HG03520 (cell line): ENCODE results near the gene CD72.
"Not testable (repeated sequence)": the region's sequence is repeated elsewhere in the genome, so short reads cannot be mapped to it uniquely, and the experiment has no call there.

Experiments
- ATAC-seq: cut with Tn5 transposase; IDR thresholded peaks from one replicate; pipeline ENCODE4 v1.9.1; 2021; ENCODE audit warnings: mild to moderate bottlenecking, moderate library complexity; ENCODE audit not compliant: unreplicated experiment

Gene CD72

DNA sequence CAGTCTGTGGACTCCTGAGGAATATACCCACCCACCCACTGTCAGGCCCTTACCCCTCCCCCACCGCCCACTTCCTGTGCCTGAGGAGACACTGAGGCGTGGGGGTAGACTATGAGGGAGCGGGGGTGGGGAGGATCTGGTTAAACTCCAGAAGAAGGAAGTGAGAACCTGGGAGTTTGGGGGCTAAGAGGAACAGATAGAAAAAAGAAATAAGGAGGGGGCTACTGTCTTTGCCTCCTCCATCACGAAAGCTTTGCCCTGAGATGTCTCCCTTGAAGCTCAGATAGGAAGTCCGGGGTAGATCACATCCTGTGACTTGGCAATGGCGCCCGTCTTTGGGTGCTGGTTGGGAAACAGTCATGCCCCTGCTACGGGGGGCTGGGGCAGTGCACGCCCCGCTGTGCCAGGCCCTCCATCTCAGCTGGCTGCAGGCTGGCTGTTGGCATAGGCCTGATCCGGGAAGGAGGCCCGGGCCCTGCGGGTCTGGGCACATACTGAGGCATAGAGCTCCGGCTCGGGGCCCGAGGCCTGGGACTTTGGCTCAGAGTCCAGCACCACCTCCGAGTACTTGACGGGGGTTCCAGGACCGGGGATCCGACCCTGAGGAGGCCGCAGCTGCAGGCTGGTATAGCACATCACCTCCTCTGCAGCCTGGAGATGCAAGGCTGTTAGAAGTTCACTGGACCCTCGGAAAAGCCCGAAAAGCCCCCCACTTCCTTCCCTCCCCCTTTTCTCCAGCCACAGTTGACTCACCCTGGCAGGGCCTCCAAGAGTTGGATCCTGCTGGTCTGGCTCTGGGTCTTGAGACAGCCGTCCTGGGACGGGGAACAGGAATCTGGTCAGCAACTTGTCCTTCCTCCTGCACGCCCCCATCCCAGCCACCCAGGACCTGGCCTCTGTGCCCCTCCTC is 31.5 kb upstream of the CD72 start:
- ATAC-seq = no peak

DNA sequence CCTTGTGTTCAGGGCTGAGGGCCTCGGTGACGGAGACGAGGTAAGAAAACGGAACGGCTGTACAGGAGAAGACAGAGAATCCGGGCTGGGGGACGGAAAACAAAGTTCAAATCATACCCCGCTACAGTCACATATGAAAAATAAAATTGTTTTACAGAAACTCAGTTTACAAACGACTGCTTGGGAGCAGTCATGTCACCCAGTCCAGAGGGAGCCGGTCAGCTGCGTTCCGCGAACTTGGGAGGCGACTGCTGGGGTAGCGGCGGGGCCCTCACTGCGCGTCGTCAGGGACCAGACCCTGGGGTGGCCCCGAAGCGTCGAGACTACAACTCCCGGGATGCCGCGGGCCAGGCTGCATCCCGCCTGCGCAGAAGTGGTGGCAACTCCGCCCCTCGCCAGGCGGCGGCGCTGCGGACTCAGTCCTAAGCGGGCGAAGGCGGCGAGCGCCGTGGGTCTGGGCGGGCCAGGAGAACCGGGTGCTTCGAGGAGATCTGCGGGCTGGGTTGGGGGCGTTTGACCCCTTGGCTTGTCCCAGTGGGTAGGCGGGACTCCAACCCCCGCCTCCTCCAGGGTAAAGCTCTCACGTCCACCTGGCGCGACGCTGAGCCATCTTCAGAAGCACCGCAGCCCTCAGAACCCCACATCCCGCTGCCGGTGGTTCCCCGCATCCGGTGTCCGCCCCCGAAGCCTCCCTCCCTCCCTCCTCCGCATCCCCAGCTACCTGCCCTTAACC is 28.5 kb upstream of the CD72 start:
- peak; percentile 91 for ATAC-seq

DNA sequence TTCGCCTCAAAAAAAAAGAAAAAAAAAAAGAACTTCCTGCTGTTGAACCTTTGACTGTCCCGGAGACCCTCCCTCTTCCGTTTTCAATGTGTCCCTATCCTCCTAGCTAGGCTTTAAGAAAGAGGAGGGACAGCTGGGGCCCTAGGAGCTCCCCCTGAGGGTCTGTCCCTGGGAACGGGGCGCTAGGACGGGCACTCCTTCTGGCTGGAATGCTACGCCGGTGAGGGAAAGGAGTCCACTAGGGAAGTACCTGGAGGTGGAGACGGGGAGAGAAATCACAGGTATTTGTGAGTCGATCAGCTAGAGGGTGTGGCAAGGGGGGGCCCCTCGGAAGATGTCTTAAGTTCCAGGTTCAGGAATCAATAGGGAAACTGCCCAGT is 27.9 kb upstream of the CD72 start:
- ATAC-seq = no peak

DNA sequence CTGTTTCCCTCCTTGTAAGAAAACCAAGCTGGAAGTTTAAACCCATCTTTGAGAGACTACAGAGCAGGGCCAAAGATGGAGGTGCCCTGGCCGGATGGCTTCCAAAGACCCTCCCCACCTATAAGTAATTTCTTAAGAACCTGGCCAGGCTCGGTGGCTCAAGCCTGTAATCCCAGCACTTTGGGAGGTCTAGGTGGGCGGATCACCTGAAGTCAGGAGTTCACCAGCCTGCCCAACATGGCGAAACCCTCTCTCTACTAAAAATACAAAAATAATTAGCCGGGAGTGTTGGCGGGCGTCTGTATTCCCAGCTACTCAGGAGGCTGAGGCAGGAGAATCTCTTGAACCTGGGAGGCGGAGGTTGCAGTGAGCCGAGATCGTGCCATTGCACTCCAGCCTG is 27.5 kb upstream of the CD72 start:
- not testable (repeated sequence) for ATAC-seq

DNA sequence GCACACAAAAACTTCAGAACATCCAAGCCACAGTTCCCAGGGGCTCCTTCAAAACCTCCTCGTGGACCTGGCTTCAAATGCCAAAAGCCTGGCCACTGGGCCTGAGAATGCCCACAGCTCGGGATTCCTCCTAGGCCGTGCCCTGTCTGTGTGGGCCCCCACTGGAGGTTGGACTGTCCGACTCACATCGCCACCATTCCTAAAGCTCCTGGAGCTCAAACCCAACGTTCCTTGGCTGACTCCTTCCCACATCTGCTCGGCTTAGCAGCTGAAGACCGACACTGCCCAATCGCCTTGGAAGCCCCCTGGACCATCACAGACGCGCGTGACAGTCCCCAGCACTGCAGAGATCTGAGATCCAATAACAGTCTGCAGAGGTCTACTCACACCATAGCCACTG is 24.8 kb upstream of the CD72 start:
- ATAC-seq = no peak

DNA sequence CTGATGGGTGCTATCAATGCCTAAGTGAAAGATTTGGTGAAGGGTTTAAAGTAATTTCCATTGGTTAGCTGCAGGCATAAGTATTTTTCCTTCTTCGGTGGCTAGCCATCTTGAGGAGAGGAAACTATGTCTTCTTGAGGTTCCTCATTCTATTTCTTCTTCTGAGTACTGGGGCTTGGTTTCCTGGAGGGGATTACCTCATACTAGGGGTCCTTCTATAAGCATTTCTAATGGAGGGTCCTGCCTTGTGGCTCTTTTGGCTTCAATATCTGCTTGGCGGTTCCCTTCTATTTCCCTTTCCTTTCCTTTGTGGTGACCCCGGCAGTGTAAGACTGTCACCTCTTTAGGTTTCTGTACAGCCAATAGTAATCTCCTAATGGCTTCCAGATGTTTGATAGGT is 23.3 kb upstream of the CD72 start:
- ATAC-seq = not testable (repeated sequence)

DNA sequence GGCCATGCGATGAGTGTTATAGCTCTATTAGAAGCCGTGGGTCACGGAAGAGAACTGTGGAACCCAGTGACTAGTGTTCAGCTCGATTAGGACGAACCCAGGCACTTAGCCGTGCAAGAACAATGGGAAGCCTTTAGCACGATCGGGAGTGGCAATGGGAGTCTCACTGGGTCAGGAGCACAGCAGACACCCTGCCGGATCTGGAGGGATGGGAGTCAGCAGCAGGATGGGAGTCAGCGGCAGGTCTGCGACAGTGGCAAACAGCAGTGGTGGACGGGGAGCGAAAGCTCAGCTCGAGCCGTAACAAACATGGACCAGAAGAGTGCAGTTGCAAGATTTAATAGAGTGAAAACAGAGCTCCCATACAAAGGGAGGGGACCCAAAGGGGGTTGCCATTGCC is 22.2 kb upstream of the CD72 start:
- not testable (repeated sequence) for ATAC-seq

DNA sequence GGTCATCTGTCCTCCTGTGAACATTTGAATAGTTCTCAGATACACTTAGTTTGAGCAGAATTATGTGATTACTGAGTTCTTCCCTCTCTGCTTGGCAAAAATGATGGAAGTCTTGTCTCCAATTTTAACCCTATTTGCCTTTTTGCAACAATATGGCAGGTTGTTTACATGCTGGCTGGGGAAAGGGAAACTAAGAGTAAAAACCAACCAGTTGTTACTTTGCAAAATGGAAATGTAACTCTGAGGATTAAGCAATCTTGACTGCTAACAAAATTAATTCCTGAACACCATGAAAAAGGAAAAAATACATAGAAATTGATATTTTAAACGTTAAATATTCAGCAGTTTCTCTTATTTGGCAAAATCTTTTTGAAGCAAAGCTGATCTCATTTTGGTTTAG is 21.4 kb upstream of the CD72 start:
- ATAC-seq = no peak

DNA sequence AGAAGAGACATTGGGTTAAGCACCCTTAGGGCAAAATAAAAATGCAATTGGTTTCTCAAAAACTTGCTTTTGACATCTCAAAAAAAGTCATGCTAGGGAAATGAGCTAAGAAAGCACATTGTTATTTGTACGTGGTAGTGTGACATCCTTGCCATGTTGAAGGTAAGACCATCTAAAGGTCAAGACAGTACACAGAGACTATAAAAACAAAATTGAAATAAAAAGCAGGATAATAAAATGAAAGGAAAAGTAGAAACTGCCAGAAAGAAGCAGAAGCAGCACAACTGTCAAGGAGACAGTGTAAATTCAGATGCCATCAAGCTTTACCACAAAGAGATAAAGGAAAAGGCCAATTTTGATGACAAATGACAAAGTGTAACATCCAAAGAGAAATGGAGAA is 21.0 kb upstream of the CD72 start:
- ATAC-seq = not testable (repeated sequence)

DNA sequence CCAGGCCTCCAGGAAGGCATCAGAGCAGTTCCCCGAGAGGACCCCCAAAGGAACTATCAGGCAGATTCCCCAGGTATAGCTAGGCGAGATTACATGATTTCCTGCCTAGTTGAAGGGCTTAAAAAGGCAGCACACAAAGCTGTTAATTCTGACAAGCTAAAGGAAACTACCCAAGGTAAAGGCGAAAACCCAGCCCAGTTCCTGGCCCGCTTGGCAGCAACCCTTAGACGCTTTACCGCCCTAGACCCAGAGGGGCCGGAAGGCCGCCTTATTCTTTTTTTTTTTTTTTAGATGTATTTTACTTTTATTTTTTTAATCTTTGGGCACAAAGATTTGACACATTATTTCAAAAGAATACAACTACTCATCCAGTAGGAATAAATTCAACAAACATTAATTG is 20.5 kb upstream of the CD72 start:
- ATAC-seq = not testable (repeated sequence)

DNA sequence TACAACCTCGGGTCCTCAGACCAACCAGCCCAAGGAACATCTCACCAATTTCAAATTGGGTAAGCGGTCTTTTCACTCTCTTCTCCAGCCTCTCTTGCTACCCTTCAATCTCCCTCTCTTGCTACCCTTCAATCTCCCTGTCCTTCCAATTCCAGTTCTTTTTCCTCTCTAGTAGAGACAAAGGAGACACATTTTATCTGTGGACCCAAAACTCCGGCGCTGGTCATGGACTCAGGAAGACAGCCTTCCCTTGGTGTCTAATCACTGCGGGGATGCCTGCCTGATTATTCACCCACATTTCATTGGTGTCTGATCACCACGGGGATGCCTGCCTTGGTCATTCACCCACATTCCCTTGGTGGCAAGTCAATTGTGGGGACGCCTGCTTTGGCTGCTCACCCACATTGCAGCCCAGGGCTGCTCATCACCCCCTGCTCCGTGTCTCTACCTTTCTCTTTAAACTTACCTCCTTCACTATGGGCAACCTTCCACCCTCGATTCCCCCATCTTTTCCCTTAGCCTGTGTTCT is 19.3 kb upstream of the CD72 start:
- not testable (repeated sequence) for ATAC-seq

DNA sequence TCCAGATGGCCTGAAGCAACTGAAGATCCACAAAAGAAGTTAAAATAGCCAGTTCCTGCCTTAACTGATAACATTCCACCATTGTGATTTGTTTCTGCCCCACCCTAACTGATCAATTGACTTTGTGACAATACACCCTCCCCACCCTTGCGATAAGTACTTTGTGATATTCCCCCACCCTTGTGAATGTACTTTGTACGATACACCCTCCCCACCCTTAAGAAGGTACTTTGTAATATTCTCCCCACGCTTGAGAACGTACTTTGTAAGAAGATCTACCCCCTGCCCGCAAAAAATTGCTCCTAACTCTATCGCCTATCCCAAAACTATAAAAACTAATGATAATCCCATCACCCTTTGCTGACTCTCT is 18.6 kb upstream of the CD72 start:
- ATAC-seq = not testable (repeated sequence)

DNA sequence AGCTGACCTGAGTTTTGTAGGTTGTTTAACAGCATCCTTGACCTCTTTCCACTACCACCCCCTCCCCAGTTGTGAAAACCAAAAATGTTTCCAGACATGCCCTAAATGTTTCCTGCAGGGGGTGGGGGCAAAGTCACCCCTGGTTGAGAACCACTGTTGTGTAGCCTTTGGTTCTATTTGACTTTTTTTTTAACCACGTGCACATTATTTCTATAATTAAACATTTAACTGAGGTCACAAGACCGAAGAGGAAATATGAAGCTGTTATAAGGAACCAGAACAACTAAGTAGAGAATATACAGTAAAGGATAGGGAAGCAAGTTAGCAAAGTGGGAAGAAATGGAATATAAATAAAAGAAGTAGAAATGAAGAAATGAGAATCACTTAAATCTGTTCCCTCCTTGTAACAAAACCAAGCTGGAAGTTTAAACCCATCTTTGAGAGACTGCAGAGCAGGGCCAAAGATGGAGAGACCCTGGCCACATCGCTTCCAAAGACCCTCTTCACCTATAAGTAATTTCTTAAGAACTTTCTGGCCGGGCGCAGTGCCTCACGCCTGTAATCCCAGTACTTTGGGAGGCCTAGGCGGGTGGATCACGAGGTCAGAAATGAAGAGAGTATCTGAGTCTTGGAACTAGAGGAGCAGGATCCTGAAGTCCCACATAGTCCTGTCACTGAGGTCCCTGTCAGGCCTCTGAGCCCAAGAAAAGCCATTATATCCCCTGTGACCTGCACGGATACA is 18.1 kb upstream of the CD72 start:
- ATAC-seq = no peak

DNA sequence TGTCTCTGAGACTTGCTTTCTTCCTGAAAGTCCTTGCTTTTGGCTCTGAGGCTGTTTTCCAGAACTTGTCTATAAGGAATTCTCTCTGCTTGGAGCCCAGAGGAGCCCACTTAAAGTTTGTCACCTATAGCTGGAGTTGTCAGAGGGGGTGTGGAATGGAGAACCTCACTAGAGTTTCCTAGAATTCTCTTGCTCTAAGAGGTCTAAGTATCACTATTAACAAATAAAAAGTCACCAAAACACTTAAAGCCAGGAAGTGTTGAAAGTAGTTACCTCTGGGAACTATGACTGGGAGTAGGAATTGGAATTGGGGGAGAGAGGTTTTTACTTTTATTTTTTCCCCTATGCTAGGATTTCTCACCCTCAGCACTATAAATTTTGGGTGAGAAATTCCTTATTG is 17.5 kb upstream of the CD72 start:
- no peak for ATAC-seq

DNA sequence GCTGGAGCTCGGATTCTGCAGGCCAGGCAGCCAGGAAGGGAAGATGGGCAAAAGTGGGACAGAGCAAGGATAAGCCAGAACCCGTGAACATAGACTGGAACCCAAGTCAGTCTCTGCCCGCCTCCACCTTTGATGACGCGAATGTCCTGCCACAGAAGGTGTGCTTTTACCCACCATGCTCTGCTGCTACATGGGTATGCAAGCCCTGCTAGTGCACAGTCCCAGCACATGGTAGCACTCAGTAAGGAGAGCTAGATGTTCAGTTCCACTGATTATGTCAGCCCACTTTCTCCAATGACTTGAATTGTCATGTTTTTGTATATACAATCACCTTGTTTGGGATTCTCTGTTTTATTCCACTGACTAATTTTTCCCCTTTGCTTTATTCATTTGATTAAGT is 11.4 kb upstream of the CD72 start:
- ATAC-seq = no peak

DNA sequence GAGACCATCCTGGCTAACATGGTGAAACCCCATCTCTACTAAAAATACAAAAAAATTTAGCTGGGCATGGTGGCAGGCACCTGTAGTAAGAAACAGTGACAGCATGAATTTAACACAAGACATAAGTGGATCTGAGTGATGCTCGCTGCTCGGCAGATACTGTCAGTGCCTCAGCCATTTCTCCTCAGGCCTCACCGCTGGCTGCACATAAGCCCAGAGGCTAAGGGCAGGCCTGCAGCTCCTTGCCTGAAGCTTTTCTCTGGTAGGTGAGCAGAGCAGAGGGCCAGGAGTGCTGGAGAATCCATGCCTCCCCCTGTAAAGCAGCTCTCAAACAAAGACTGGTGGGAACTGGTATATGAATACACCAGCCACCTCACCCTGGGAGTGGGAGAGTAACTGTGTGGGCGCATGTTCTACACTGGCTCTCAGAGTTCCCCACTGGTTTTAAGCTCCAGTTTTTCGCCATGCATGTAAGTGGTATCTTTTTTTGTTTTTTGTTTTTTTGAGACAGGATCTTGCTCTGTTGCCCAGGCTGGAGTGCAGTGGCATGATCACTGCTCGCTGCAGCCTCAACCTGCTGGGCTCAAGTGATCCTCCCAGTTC is 10.3 kb upstream of the CD72 start:
- no peak for ATAC-seq

DNA sequence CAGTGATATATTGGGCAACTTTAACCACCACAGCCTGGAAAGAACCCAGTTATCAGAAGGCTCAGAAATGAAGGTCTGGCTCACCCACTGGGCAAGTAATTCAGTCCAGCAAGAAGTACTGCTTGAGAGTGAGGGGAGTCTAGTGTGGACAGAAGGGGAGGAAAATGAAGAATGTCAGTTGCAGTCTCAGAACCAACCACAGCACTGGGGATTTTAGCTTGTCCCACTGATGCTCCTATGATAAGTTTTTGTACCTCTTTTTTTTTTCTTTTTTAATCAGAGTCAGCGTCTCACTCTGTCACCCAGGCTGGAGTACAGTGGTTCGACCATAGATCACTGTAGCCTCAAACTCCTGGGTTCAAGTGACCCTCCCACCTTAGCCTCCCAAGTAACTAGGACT is 9.4 kb upstream of the CD72 start:
- no peak for ATAC-seq

DNA sequence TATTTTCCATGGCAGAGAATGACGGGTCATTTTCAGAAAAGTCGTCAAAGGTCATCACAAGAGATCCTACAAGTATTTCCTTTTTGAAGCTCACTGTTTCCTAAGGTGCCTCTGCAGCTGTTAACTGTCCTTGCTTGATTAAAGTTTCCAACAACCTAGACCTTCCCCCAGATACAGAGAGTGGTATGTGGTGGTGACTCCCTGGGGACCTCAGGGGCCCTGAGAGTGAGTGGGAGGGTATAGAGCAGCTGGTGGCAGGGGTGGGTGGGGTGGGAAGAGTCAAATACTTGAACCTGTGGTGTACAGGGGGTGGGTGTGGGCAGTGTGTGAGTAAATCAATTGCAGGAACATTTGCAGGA is 1.6 kb upstream of the CD72 start:
- peak; percentile 45 for ATAC-seq

DNA sequence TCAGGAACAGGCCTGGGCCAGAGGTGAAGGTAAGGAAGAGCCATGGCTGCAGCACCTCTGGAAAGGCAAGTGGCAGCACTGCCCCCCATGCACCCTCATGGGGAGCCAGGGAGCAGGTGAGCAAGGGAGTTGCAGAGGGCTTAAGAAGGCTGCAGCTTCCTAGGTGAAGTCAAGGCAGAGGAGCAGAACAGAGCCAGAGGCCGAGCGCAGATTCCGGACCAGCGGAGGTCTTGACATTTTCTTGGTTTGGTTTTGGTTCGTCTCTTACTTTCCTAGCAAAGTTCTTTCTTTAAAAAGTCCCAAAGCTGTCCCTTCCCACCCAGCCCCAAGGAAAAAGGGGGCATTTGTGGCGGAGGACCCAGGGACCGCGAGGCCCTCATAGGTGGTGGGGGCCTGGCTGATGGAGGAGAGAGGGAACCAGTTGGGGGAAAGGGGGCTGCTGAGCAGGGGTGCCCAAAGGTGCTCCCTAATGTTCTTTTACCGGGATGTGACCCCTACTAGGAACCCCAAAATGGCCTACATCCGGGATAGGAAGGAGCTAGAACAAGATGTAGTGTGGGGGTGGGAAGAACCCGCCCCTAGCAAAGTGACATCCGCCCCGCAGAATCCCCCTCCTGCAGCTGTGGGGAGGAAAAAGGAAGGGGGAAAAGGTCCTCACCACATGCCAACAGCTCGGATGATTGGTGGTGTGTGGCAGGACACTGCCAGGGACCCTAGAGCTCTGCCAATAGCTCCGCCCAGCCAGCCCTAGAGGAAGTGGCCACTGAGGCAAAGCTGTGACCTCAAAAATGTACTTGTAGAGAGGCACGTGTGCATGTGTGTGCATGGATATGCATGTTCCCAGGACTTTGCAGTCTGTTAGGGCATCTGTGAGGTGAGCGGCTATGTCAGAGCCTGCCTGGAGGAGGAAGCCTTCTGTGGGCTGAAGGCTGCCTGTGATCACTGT is 914 bp upstream of the CD72 start:
- peak; percentile 33 for ATAC-seq

DNA sequence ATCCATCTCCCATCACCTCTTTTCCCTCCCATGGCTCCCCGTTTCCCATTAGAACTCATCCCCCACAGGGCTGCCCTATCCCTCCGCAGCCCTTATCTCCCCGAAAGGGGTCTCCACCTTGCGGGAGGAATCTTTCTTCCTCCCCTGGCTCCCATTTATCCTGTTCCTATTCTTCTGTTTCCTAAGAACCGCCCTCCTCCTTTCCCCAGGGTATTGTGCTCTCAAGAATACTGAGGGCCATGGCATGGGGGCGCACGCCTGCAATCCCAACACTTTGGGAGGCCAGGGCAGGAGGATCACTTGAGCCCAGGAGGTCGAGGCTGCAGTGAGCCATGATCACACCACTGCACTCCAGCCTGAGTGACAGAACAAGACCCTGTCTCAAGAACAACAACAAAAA is 665 bp downstream of the CD72 start:
- no peak for ATAC-seq
